GM12801 (cell line): Measurements from ENCODE around the gene TRIB2.

Experiments
- TF ChIP-seq, protein P1 (sequence below): IDR thresholded peaks from one replicate; pipeline ENCODE4 v1.5.1; 2011; ENCODE audit warnings: control low read depth; ENCODE audit not compliant: insufficient read length; ENCODE audit errors: extremely low read depth

The TRIB2 gene

DNA sequence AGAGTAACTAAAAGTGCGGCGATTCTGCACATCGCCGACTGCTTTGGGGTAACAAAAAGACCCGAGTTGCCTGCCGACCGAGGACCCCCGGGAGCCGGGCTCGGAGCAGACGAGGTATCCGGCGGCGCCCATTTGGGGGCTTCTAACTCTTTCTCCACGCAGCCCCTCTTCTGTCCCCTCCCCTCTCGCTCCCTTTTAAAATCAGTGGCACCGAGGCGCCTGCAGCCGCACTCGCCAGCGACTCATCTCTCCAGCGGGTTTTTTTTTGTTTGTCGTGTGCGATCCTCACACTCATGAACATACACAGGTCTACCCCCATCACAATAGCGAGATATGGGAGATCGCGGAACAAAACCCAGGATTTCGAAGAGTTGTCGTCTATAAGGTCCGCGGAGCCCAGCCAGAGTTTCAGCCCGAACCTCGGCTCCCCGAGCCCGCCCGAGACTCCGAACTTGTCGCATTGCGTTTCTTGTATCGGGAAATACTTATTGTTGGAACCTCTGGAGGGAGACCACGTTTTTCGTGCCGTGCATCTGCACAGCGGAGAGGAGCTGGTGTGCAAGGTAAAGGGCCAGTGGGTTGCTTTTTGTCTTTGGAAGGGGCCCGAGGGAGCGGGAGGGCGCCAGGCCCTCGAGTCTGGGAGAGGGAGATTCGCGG is 1.4 kb downstream of the TRIB2 start:
- TF ChIP-seq, protein P1, sequence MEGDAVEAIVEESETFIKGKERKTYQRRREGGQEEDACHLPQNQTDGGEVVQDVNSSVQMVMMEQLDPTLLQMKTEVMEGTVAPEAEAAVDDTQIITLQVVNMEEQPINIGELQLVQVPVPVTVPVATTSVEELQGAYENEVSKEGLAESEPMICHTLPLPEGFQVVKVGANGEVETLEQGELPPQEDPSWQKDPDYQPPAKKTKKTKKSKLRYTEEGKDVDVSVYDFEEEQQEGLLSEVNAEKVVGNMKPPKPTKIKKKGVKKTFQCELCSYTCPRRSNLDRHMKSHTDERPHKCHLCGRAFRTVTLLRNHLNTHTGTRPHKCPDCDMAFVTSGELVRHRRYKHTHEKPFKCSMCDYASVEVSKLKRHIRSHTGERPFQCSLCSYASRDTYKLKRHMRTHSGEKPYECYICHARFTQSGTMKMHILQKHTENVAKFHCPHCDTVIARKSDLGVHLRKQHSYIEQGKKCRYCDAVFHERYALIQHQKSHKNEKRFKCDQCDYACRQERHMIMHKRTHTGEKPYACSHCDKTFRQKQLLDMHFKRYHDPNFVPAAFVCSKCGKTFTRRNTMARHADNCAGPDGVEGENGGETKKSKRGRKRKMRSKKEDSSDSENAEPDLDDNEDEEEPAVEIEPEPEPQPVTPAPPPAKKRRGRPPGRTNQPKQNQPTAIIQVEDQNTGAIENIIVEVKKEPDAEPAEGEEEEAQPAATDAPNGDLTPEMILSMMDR, result no peak

DNA sequence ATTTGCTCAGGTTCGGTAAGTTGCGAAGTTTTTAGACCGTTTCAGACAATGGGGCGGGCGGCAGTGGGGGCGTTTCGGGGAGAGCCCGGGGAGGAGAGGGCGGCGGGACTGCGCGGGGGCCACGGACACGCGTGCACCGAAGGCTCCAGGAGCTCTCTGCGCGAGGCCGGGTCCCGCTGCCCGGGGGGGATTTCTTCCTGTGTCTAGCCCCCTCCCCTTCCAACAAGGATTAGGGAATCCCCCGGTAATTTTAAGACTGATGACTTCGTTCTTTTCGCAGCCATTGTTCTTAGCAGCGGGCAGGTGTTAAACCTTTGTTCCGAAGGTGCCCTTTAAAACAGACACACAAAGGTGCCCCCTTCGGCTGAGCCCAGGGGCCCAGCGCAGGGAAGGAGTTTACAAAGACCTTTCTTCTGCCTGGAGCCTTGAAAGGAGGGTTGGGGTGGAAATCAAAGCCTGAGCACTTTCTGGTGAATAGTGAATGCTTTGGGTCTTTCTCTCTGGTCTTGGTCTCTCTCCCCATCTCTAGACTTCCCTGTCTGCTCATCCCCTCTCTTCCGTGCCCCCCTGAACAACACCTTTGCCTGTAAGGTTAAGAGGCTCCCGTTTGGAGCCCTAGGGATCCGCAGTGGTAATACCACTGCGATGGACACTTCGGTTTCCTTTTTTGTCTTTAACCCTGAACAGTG is 2.1 kb downstream of the TRIB2 start:
- TF ChIP-seq, protein P1, result no peak

DNA sequence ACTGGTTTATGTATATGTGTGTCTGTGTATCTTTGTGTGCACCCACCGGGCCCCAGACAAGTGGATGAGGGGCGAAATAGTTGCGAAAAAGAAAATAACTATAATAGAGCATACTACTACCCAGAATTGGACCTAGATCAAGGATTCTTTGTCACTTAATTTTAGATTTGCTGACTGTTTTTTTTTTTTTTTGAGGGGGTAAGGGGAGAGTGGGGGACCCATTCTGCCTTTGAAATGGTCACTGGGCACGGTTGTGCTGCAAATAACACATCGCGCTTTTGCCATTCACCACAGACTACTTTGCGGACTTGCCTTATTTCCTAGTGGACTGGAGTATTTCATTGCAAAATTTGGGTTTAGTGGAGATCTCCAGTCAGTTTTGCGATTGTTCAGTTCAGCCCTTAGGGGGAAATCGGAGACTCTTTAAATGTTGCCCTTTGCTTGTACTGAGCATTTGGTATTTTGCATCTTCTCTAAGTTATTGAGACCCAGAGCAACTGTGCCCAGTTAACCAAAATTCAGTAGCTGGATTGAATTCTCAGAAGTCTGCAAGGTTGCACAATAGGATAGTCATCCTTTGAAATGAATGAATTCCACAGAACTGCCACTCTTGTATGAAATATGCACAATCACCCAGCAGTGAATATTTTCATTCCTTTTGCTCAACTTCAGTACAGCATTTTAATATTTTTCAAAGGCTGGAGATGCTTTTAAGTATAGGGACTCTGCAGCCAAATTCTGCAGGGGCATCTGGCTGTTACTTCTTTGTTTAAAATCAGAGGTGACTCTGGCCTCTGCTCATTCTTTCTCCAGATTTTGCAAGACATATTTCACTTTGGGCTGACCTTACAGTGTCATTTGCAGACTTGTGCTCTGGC is 2.9 kb downstream of the TRIB2 start:
- TF ChIP-seq, protein P1, result no peak

DNA sequence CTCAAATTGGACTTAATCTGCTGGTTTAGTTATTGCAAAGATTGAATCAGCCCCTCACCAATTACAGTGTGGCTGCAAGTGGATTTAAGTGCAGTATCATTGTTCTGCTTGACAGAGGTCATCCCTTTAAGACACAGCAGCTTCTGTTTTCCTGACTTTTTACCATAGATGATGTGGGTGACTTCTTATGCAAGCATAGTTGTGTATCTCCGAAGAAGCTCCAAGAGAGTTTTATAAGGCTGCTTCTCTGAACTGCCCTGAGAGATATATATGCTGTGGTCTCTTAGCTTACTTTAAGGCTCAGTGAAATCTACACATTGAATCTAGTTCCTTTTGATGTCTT is 3.5 kb downstream of the TRIB2 start:
- TF ChIP-seq, protein P1, result no peak

DNA sequence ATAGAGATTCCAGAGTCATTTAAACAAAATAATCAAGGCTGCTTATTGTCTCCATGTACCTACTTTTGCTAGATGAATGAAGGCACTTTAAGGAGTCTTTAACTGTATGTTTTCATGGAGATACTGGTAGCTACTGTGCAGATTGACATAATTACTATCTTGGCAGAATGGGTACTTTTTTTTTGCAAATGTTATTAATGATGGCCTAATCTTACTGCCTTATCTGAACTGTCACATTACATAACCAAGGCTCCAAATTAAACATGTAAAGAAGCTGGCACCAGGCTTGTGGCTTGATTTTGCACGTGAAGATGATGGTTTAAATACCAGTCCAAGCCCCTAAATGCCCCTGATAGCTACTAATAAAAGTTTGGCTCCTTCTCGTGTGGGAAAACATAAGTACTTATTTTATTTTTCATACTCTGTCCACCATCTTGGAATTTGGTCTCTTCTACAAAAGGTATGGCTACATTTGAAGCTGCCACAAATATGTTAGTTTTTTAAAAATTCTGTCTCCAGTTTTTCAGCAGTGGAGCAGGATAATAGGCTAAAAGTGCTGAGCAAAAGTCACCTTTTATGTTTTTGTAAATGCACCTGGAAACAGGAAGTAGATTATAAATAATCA is 4.1 kb downstream of the TRIB2 start:
- TF ChIP-seq, protein P1, result no peak

DNA sequence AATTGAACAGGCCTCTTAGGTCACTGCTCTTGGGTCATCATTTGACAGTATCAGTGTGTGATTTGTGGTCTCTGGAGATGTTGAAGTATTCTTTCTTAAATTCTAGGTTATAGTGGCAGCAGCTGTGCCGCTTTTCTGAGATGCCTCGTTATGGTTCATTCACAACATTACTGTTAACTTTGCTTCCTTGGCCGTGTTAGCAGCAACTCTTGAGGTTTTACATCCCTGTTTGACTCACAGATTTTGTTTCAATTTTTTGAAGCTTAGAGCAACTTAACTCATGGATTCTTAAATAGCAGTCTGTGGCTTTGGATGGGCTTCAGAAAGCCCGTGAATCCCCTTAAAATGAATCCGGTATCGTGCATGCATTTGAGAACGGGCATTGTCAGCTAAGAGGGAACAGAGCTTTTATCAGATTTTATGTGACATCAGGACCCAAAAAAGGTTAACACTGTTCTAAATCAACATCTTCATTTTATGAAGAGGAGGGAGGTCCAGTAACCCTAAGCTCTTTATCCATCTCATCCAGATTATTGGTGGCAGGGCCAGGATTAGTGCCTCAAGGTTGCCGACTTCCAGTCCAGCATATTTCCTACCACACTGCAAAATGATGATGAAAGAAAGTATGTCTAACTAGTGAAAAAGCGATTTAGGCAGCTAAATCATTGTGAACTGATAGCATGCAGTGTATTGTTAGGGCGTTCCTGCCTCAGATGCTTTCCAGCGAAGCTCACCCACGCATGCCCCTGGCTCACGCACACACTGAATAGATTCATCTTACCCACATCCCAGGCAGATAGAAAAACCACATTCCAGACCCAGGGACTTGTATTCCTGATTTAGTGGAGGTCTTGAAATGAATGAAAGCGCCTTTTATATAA is 5.1 kb downstream of the TRIB2 start:
- TF ChIP-seq, protein P1, result no peak
